CD4-positive, alpha-beta T cell treated with Interferon gamma for 1 hour (primary cell): ENCODE results near the gene AFAP1L1.

ENCODE experiments used
- DNase-seq: peaks from one replicate; pipeline ENCODE4 v3.0.0-alpha.2; 2020

AFAP1L1 gene

DNA sequence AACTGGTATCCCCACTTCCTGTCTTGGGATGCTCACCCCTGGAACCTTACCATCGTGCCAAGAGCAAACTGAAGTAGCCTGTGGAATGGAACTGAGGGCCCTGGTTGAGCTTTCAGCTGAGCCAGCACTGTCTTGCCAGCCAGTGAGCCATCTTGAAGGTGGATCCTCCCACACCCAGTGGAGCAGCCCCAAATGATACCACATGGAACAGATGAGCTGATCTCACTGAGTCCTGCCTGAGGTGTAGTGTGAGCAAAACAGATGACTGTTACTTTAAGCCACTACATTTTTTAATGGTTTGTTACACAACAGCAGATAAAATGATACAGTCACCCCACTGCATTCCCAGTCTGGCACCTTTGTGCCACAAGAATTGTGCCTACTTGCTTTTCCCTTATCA is 84.0 kb downstream of the AFAP1L1 start:
- DNase-seq: no peak

DNA sequence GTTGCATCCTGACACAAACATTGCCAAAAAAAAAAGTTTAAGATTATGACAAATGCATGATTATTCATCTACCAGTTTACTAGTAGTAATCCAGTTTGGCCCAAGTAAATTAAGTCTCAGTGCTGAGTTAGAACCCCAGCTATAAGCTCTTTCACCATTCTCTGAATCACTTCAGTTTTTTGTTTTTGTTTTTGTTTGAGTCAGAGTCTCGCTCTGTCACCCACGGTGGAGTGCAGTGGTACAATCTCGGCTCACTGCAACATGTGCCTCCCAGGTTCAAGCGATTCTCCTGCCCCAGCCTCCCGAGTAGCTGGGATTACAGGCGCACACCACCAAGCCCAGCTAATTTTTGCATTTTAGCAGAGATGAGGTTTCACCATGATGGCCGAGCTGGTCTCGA is 84.7 kb downstream of the AFAP1L1 start:
- DNase-seq: no peak

DNA sequence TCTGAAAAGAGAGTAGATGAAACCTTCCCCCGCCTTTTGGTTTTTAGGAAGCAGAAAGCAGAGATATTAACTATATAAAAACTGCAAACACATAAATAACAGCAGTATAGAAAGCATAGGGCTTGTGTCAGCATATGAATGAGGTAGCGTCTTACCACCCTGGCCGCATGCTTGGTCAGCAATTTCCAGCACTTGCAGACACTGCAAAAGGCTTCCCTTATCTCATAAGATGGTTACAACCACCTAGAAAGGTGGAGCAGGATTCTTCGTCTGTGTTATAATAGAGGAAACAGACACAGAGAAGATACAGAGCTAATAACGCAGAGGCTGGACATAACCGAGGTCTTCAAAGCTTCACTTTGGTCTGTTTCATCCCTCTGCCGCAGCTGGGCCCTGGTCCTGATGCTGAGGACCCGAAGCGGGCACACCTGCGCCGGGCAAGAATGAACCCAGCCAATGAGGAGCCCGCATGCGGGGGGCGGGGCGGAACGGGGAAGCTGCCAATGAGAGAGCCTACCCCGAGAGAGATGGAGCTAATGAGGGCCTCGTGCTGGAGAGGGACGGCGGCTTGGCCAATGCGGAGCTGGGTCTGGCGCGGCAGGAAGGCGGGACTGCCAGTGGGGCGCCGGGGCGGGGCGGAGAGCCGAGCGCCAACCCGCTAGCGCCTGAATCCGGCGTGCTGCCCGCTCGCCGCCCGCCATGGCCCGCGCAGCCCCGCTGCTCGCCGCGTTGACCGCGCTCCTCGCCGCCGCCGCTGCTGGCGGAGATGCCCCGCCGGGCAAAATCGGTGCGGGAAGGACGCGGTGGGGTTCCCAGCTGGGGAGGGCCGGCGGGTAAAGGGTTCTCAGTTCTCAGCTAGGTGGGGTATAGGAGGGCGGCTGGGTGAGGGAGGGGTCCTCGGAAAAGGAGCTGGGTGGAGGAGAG is 86.0 kb downstream of the AFAP1L1 start, which contains the start of gene PCYOX1L:
Gene PCYOX1L (plus strand): TSS at position 677 of the 924 bp plus-strand sequence. CDS start 23 bp downstream, at position 700.
- DNase-seq: peak; percentile 92

- DNase-seq: peak; percentile 18
These were observed 86.6 kb downstream of the AFAP1L1 start for GRCh38 chr5:149358294-149358651.

DNA sequence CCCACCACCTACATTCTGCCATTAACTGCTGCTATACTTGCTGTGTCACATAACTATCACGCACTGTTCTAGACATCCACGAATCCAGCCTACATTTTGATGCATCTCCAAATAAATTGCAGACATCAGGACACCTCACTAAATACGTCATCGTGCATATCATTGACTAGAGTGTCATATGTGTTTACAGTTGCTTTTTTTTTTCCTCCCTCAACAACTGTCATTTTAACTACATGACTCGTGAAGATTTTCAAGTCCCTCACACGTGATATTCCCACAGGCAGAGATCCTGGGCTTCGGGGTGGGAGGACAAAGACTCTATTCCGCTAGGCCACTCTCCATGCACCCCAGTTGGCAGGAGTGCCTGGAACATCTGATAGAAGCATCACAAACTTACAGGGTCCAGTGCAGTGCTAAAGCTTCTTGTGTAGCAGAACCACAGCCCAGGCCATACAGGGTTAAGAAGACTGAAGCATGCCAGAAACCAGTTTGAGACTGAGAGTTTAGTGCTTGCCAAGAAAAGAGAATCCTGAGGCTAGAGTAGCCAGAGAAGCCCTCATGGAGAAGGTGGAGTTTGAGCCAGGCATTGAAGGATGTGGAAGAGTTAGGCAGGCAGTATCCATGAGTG is 87.3 kb downstream of the AFAP1L1 start:
- no peak for DNase-seq

DNA sequence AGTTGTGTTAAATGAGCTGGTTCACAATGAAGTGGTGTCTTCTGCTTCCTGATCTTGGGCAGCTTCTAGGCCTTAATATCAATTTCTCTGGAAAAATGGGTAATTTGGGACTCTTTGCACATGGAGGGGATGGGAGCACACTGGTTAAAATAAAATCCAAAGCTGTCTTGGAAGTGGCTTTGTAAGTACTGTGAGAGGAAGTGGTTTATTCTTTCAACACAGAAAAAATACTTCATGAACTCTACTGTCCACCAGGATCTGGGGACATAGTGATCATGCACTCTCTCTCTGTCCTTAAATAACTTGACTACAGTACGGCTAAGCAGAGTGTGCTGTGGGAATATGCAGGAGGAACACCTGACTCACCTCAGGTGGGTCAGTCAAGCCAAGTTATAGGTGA is 88.6 kb downstream of the AFAP1L1 start:
- no peak for DNase-seq

- DNase-seq: no peak
These were observed 90.9 kb downstream of the AFAP1L1 start for GRCh38 chr5:149362541-149362940.

DNA sequence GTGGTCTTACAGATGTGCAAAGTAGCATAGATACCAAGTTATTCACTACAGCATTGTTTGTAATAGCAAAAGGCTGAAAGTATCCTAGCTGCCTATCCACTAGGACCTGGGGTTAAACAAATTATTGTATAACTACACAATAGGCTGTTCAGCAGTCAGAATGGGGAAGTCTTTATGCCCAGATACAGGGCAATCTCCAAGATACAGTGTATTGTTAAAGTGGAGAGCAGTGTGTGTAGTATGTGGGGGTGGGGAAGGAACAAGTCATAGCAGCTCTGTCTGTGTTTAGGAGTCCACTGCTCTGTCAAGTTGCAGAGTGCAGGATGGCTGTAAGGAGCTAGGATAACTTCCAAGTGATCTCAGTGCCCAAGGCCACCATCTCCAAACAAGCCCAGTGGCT is 91.7 kb downstream of the AFAP1L1 start:
- DNase-seq: no peak

GRCh38 chr5:149363936-149364335 is 92.3 kb downstream of the AFAP1L1 start:
- DNase-seq: no peak

DNA sequence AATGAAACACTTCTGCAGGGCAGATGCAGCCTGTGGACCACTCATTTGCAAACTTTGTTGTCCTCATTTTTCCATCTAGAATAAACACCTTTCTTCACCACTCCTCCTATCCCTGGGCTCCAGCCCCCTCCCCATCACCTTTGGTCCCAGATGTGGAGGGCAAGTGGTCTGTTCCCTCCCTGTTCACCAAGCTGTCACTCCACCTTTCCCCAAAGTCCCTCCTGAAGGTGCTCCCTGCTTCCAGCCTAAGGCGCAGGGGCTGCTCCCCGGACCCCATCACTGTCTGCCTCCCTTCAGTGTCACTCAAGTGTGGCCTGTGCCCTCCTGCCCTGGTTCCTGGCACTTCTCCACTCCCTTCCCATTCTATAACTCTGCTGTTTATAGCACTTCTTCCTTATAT is 93.1 kb downstream of the AFAP1L1 start:
- DNase-seq: no peak

DNA sequence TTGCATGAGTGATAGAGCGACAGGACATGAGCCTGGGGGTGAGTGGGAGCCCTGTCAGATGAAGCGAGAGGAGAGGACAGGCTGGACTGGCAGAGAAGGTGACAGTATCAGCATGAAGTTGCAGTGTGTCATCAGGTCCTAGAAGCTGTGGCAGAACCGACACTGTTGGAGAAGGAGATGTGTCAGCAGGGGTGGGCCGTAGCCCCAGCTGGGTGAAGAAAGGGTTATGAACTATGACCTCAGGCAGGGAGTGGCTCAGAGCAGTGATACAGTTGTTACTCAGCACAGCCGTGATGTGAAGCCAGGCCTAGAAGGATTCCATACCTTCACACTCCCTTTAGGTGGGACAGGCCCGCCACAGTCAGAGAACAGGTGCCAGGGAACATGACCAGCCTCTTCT is 93.8 kb downstream of the AFAP1L1 start:
- DNase-seq: no peak

- DNase-seq: no peak
These were observed 94.6 kb downstream of the AFAP1L1 start for GRCh38 chr5:149366169-149366729.

DNA sequence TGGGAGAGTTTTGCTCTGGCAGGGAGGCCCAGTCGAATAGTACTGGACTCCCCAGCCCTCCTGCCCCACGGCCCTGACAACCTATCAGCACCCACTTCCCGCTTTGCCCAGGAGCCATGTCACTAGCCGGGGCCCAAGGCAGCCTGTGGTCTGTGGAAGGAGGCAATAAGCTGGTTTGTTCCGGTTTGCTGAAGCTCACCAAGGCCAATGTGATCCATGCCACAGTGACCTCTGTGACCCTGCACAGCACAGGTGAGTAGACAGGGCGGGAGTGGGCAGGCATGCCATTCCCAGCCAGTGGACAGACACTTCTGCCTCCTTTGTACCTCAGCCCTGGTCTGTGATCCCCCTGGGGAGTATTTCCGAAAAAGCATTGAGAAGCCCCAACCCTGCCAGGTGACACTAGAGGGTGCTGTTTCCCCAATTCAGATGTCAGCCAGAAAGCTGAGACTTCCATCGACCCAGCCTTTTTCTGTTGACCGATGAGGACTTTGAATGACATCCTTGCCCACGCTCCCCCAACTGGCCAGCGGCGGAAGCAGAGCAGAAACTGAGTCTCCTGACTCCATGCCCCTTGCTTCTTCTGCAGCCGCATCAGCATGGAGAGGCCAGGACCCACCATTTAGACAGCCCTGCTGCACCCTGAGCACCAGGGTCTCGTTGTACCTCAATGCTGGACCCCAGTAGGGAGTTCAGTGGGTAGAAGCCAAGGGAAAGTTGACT is 95.8 kb downstream of the AFAP1L1 start:
- peak; percentile 34 for DNase-seq

- no peak for DNase-seq
These were observed 96.5 kb downstream of the AFAP1L1 start for GRCh38 chr5:149367972-149368645.

DNA sequence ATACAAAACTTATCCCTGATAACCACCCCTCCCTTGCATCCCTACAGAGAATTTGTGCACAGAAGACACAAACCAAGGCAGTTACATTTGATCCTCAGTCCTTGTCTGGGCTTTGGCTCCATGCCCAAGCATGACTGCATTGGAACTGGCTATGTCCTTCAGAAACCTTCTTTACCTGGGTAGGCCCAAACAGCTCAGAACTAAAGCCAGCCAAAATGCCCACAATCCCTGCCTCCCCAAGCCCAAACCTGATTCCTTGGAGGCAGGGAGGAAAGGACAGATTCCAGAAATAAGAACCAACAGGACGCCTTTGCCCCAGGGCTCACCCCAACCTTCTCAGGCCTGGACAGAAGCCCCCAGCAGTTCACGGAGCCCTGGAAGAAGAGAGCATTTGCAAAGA is 99.2 kb downstream of the AFAP1L1 start:
- DNase-seq: no peak

GRCh38 chr5:149371296-149371962 is 99.8 kb downstream of the AFAP1L1 start:
- DNase-seq: peak; percentile 60

DNA sequence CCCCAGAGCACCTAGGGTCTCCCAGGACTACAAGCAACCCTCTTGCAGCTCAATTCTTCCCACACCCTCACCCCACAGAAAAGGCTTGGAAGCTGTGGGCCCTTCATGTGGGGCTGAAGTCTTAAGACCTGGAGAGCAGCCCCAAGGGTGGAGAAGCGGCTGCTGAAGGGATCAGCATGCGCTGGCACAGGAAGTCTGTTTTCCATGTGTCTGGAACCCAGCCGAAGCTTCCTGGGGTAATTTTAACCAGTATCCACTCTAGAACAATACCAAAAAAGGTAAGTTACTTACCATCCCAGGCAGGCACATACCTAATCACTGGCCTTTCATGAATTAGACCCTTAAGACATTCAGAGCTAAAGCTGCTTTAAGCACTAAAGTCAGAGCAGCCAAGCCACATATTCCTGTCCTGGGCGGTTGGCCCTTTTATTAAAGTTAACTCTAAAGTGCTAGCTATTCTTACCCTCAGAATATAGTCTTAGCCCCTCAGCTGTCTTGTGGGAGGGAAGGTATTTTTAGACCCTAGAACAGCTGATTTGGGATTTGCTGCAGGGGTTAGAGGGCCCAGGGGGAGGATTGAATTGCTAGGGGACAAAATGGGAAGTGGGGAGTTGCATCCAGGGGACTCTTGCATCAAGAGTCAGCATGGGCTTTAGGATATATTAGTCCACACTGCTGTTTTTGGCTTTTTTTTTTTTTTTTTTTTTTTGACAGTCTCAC is 100.6 kb downstream of the AFAP1L1 start:
- DNase-seq: no peak

DNA sequence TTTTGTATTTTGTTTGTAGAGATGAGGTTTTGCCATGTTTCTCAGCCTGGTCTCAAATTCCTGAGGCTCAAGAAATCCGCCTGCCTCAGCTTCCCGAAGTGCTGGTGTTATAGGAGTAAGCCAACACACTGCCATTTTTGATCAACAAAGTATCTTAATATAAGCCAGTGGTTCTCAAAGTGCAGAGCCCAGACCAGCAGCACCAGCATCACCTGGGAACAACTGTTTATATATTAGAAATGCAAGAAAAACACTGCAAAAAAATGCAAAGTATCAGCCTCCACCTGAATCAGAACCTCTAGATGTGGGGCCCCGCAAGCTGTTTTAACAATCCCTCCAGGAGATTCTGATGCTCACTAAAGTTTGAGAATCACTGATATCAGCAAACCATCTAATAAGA is 101.3 kb downstream of the AFAP1L1 start:
- no peak for DNase-seq

DNA sequence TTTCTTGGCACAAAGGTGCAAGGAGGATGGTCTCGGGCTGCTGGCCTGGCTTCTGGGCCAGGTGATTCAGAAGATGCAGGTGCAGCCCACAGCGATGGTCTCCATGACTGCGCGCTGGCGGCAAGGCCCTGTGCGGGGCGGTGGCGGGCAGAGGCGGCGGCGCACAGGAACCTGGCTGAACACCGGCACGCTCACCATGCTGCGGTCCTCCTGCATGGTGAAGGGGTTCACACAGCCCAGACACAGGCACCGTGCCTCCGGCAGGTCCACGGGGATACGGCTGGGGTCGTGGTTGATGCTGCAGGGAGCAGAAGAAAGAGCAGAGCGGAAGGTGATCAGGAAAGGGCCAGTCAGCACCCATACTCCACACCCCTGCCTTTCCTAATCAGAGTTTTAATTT is 102.6 kb downstream of the AFAP1L1 start:
- DNase-seq: no peak

DNA sequence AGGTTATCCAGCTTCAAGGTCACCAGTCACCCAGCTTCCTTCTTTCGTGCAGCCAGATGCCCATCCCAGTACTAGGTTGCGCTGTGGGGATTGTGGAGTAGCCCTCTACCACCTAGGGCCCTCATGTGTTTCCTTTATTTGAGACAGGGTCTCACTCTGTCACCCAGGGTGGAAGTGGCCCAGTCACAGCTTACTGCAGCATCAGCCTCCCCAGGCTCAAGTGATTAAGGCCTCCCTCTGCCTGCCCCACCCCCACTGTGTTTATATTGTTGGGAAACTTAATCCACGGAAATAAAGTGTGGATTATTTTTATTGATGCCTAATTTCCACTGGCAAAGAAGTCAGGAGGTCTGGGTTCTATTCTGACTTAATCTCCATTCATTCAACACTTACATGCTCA is 103.1 kb downstream of the AFAP1L1 start:
- no peak for DNase-seq

DNA sequence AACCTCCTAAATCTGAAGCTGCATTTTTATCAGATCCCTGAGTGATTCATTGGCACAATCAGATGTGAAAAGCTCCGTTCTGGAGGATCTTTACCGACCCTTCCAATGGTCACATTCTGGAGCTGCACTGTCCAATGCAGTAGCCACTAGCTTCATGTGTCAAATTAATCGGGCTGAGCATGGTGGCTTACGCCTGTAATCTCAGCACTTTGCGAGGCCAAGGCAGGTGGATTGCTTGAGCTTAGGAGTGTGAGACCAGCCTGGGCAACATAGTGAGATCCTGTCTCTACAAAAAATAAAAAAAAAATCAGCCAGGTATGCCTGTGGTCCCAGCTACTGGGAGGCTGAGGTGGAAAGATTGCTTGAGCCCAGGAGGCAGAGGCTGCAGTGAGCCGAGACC is 103.8 kb downstream of the AFAP1L1 start:
- no peak for DNase-seq

DNA sequence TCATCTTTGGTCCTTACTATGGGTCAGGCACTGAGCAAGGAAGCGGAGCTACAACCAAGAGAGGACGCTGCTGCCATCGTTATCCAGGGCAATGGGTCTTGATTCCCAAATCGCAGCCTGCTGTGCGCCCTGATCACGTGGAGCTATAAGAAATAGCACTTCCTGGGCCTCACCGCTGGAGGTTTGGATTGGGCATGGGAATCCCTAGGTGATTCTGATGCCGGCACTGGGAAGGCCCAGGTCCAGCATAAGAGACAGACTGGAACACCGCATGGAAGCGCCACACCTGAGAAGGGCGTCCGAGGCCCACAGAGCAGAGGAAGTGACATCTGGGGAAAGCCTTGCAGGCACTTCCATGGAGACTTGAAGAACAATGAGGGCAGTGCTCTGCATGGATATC is 104.4 kb downstream of the AFAP1L1 start:
- DNase-seq: no peak
